GM12878 (cell line): Measurements from ENCODE around the gene GALNT9. TPM values are rescaled to one million over a fixed set of nuclear protein-coding genes. Genes with fewer than 3 reads are reported as not detected.
"Not testable (repeated sequence)": the region's sequence is repeated elsewhere in the genome, so short reads cannot be mapped to it uniquely, and the experiment has no call there.

Experiments used
- ATAC-seq: fragments of 200-7000 bp; cut with Tn5 transposase; 3 replicates; pipeline ENCODE4 v1.9.1; 2020; ENCODE audit warnings: mild to moderate bottlenecking, moderate library complexity
- BruUV-seq: library from RNA; stranded (reverse); fragments of 400-500 nt; replicated peaks from 2 replicates; lab custom pipeline; 2021; lab: Mats Ljungman, UMichigan
- CTCF ChIA-PET: fragments of 300-600 bp; sonication (Branson Sonifier 250); formaldehyde crosslinking; extraction: SDS; loops from one replicate; lab custom pipeline; 2021; ENCODE audit warnings: inconsistent platforms; lab: Yijun Ruan, JAX
- POLR2A ChIA-PET: fragments of 350-600 bp; formaldehyde crosslinking; extraction: SDS; loops from one replicate; lab custom pipeline; 2021; ENCODE audit warnings: inconsistent platforms; lab: Charles Lee
- RAD21 ChIA-PET: fragments of 300-600 bp; sonication (Branson Sonifier 250); formaldehyde crosslinking; loops from one replicate; lab custom pipeline; 2023; ENCODE audit warnings: antibody characterized with exemption; ENCODE audit not compliant: unreplicated experiment; lab: Charles Lee
- SMC1A ChIA-PET: fragments of 300-600 bp; sonication (Branson Sonifier 250); formaldehyde crosslinking; loops from one replicate; lab custom pipeline; 2023; ENCODE audit not compliant: unreplicated experiment, uncharacterized antibody; lab: Charles Lee
- DNase-seq: peaks from one replicate; pipeline ENCODE4 v3.0.0-alpha.2; 2011; ENCODE audit warnings: low read depth, low spot score
- FAIRE-seq: peaks from 3 replicates; lab custom pipeline; 2011; peaks lifted over from hg19 to GRCh38; lab: Jason Lieb, UNC
- H2AFZ ChIP-seq: 2 replicates; pipeline ENCODE4 v1.6.0; 2011; ENCODE audit warnings: low read depth, low read length, control low read depth; ENCODE audit not compliant: control insufficient read depth
- H3K27ac ChIP-seq: 2 replicates; pipeline ENCODE4 v1.5.1; 2011; ENCODE audit warnings: control low read depth; ENCODE audit not compliant: control insufficient read depth, insufficient read depth
- H3K27me3 ChIP-seq, 2 experiments: replicated peaks in 1 of 2; 2 replicates each; pipeline versions ENCODE4 v1.6.0 to v1.6.1; 2011; ENCODE audit warnings: low read length in 1 of 2; ENCODE audit not compliant: control insufficient read depth in 2 of 2, insufficient read depth in 2 of 2
- H3K36me3 ChIP-seq, 2 experiments: 2 replicates each; pipeline ENCODE4 v1.5.1; 2011; ENCODE audit warnings: low read length in 1 of 2; ENCODE audit not compliant: control insufficient read depth in 2 of 2, insufficient read depth in 2 of 2
- H3K4me1 ChIP-seq: 2 replicates; pipeline ENCODE4 v1.6.1; 2011; ENCODE audit warnings: mild to moderate bottlenecking, low read length, moderate library complexity, mixed read lengths; ENCODE audit not compliant: control insufficient read depth, insufficient read depth
- H3K4me2 ChIP-seq: 2 replicates; pipeline ENCODE4 v1.6.0; 2011; ENCODE audit warnings: control low read depth; ENCODE audit not compliant: control insufficient read depth, insufficient read depth
- H3K4me3 ChIP-seq: fragments of 200-600 bp; sonication (generic); 2 replicates; pipeline ENCODE4 v1.5.1; 2016
- H3K79me2 ChIP-seq: 2 replicates; pipeline ENCODE4 v1.6.0; 2011; ENCODE audit warnings: low read length; ENCODE audit not compliant: control insufficient read depth, insufficient read depth
- H3K9ac ChIP-seq: 2 replicates; pipeline ENCODE4 v1.8.0; 2011; ENCODE audit warnings: low read length, control low read depth, mixed read lengths; ENCODE audit not compliant: control insufficient read depth, insufficient read depth
- H3K9me3 ChIP-seq: replicated peaks from 3 replicates; pipeline ENCODE4 v1.5.1; 2011; ENCODE audit warnings: mild to moderate bottlenecking, low read length; ENCODE audit not compliant: control insufficient read depth, insufficient read depth
- H4K20me1 ChIP-seq: 2 replicates; pipeline ENCODE4 v1.6.0; 2011; ENCODE audit not compliant: control insufficient read depth, insufficient read depth
- EP300 ChIP-seq, 2 experiments: fragments of 150-350 bp in 1 of 2; IDR thresholded peaks; 2 replicates each; pipeline ENCODE4 v1.6.1; 2011 to 2012; ENCODE audit warnings: low read depth in 2 of 2, low read length in 2 of 2, borderline replicate concordance in 1 of 2, improper control_type of control experiment in 1 of 2, inconsistent platforms in 1 of 2; ENCODE audit not compliant: control insufficient read depth in 1 of 2
- SIN3A ChIP-seq: IDR thresholded peaks from 2 replicates; pipeline ENCODE4 v1.6.1; 2012; ENCODE audit warnings: low read depth, low read length, improper control_type of control experiment
- SMC3 ChIP-seq: IDR thresholded peaks from 2 replicates; pipeline ENCODE4 v1.6.1; 2011; ENCODE audit warnings: low read length, improper control_type of control experiment, borderline replicate concordance
- SP1 ChIP-seq: IDR thresholded peaks from one replicate; pipeline ENCODE4 v1.6.1; 2011; ENCODE audit warnings: low read depth, low read length
- ZNF24 ChIP-seq: fragments of 450-650 bp; IDR thresholded peaks from 2 replicates; pipeline ENCODE4 v1.6.1; 2017; ENCODE audit warnings: antibody characterized with exemption, mild to moderate bottlenecking
- WGBS: methylation state at CpG from one replicate; pipeline ENCODE4 v1.1.6; 2016; ENCODE audit warnings: low lambda C conversion rate; ENCODE audit not compliant: insufficient replicate concordance, insufficient coverage; ENCODE audit errors: missing lambda C conversion rate; 5-methylcytosine and 5-hydroxymethylcytosine counted together
- in situ Hi-C: fragments of 300-500 bp; cut with MboI; formaldehyde crosslinking; loops from 9 replicates; pipeline ENCODE4 v1.14.3; 2018; ENCODE audit warnings: mixed read lengths
- intact Hi-C: fragments of 100-400 bp; cut with micrococcal nuclease; formaldehyde crosslinking; loops from one replicate; pipeline ENCODE4 v1.14.2; 2022; ENCODE audit not compliant: unreplicated experiment
- polyA plus RNA-seq, 11 experiments: library from polyadenylated mRNA; depleted of rRNA in 4 of 11; unstranded in 6 of 11; stranded (reverse) in 5 of 11; fragments of >200 nt; fragmentation: Nextera tagmentation in 4 of 11; fragmentation: Illumina TruSeq in 1 of 11; extraction: Ambion mirVana in 4 of 11; extraction: Trizol in 1 of 11; gene quantifications; 1 replicate in 1 of 11; 2 replicates in 10 of 11; pipeline versions ENCODE4 v1.2.1 to v1.2.3, GENCODE V29; 2011 to 2016; ENCODE audit warnings: inconsistent platforms in 2 of 11, missing spikeins in 2 of 11, low read depth in 1 of 11
- total RNA-seq, 4 experiments: library from RNA; depleted of rRNA in 3 of 4; stranded (reverse); fragments of >200 nt in 3 of 4; fragmentation: Illumina TruSeq in 1 of 4; extraction: Trizol in 1 of 4; gene quantifications; 2 replicates each; pipeline versions ENCODE4 v1.2.1 to v1.2.3, GENCODE V29; 2013 to 2021

The GALNT9 gene
- total and polyA plus RNA-seq, 10 of the 15 experiments (the other 5 are each of a cell fraction or from before 2014, with no cell fraction given), result 0.04 TPM; not detected in 9

- TF ChIP-seq SMC3, result no peak
- TF ChIP-seq, all 136 proteins: peak for 0
Measured at GRCh38 chr12:132196038-132196872, 133.1 kb downstream of the GALNT9 start (continued).

- H3K27ac ChIP-seq, H3K4me2 ChIP-seq, H3K36me3 ChIP-seq, H4K20me1 ChIP-seq, H3K9ac ChIP-seq, BruUV-seq, H3K27me3 ChIP-seq, CTCF ChIA-PET, ATAC-seq, H3K4me3 ChIP-seq, DNase-seq, SMC1A ChIA-PET, FAIRE-seq, H3K79me2 ChIP-seq, intact Hi-C loops, H3K9me3 ChIP-seq, RAD21 ChIA-PET, in situ Hi-C loops, H3K4me1 ChIP-seq, POLR2A ChIA-PET, H2AFZ ChIP-seq: not testable (repeated sequence)
- 35% methylated on average over 11 of the region's 12 CpGs for WGBS
Measured at GRCh38 chr12:132195242-132195641, 134.1 kb downstream of the GALNT9 start.

GRCh38 chr12:132194556-132194955 is 134.8 kb downstream of the GALNT9 start:
- Histone ChIP-seq H3K4me2 (no peak overlapping the region), H3K79me2 (no peaks in the 10 kb centered on the region), H2AFZ (no peak overlapping the region), H3K9me3 (peaks cover 2% of the 10 kb centered on the region; the same call in 2 of the 3 replicates), H3K4me3 (no peak overlapping the region), H3K27ac (no peak overlapping the region), H3K9ac (no peak overlapping the region), H3K36me3 (no peaks in the 10 kb centered on the region), H3K27me3 (no peaks in the 10 kb centered on the region), H4K20me1 (no peaks in the 10 kb centered on the region), H3K4me1 (no peaks in the 10 kb centered on the region)
- WGBS, result 3% methylated on average over 8 of the region's 8 CpGs
- RAD21 ChIA-PET, result no interaction called here
- BruUV-seq, result no TSS peak
- no peak for DNase-seq
- intact Hi-C loops (no loop called here), in situ Hi-C loops (no loop called here)
- POLR2A ChIA-PET, result no interaction called here
- no peak for FAIRE-seq
- TF ChIP-seq ZNF24 (no peak), EP300 (IDR thresholded peaks at IDR 0.05; ENCODE audit: borderline replicate concordance in 1 of 2, control insufficient read depth in 1 of 2, low read depth in 2 of 2, low read length in 2 of 2) (no peak), SP1 (no peak), SIN3A (no peak)
- CTCF ChIA-PET, result no interaction called here
- SMC1A ChIA-PET, result no interaction called here
- no peak for ATAC-seq
